Measurements from ENCODE around the gene SARM1. TPM values are rescaled to one million over a fixed set of nuclear protein-coding genes. Genes with fewer than 3 reads are reported as not detected.
A peak's percentile ranks its signal among the peaks of the same experiment; 100 is the strongest.

Gene SARM1
- total and polyA plus RNA-seq, 2 of the 13 experiments (the other 11 are each of a cell fraction or from before 2014, with no cell fraction given) = 0.73 to 0.86 TPM

DNA sequence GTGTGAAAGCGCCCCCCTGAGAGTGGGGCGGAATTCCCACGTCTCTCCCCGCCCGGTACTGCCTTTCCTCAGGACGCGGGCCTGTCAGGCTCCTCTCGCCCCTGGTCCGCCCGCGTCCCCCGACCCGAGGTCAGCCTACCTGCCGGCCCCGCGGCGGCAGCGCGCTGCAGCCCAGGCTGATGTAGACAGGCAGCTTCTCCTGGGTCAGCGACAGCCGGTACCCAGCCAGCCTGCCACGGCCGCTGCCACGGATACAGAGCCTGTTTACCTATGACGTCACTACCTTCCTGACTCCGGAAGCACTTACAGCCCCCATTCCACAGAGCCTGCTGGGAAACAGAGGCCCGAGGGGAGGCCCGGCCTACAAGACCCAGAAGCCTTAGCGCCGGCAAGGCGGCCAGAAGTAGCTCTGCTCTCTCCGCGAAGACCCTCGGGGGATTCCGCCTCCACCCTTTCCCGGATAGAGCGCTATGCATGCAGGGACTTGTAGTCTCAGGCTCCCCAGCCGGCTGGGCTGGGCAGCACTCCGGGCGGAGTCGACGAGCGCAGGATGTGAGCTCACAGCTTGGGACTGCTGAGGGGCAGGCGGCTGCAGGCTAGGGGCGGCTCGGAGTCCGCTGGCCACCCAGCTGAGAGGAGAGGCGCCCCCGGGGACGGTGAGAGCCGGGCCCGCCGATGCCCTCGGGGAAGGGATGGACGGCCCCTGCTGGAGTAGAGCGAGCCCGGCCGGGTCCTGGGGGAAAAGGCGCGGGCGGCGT lies 36.1 kb upstream of the SARM1 start, which contains the start of the genes IFT20 and TNFAIP1 (continued):
- TF ChIP-seq ZNF850 (CRISPR knock-in tag; conservative IDR thresholded peaks at IDR 0.05) (no peak), KDM5B (CRISPR knock-in tag; IDR thresholded peaks at IDR 0.05; ENCODE audit: borderline replicate concordance) (peak; percentile 69; the same call in 1 of the 2 replicates), CC2D1A (CRISPR knock-in tag; IDR thresholded peaks at IDR 0.05) (no peak), TBX3 (IDR thresholded peaks at IDR 0.05; ENCODE audit: borderline replicate concordance) (no peak), RFXAP (CRISPR knock-in tag; IDR thresholded peaks at IDR 0.05; ENCODE audit: borderline replicate concordance) (peak; percentile 89), NFYC (CRISPR knock-in tag; IDR thresholded peaks at IDR 0.05) (peak; percentile 57), AHDC1 (CRISPR knock-in tag; IDR thresholded peaks at IDR 0.05; ENCODE audit: borderline replicate concordance) (peak; percentile 27; the same call in 1 of the 2 replicates), ZNF564 (CRISPR knock-in tag; IDR thresholded peaks at IDR 0.05) (no peak; the same call in 1 of the 2 replicates), KAT7 (CRISPR knock-in tag; IDR thresholded peaks at IDR 0.05; ENCODE audit: borderline replicate concordance) (peak; percentile 68; the same call in 1 of the 2 replicates), PHF21A (CRISPR knock-in tag; IDR thresholded peaks at IDR 0.05) (peak; percentile 69), RXRB (CRISPR knock-in tag; IDR thresholded peaks at IDR 0.05; ENCODE audit: borderline replicate concordance) (peak; percentile 45), SKI (IDR thresholded peaks at IDR 0.05; ENCODE audit: partially characterized antibody) (peak; percentile 13), ZNF230 (CRISPR knock-in tag; IDR thresholded peaks at IDR 0.05) (no peak), MEIS1 (CRISPR knock-in tag; IDR thresholded peaks at IDR 0.05; ENCODE audit: borderline replicate concordance) (peak; percentile 38; the same call in 1 of the 2 replicates), YY1 (IDR thresholded peaks at IDR 0.05; ENCODE audit: insufficient read depth, insufficient replicate concordance, low read depth, low read length) (peak; percentile 82), MYNN (CRISPR knock-in tag; IDR thresholded peaks at IDR 0.05; ENCODE audit: low read depth) (no peak), ZNF225 (CRISPR knock-in tag; IDR thresholded peaks at IDR 0.05) (0 out of 2 replicates have a peak, but pooled peaks have one; percentile 6), HOXA5 (CRISPR knock-in tag; IDR thresholded peaks at IDR 0.05) (no peak), ZNF740 (CRISPR knock-in tag; IDR thresholded peaks at IDR 0.05) (no peak; the same call in 1 of the 2 replicates), NKX3-1 (CRISPR knock-in tag; IDR thresholded peaks at IDR 0.05) (peak; percentile 83)
- TF ChIP-seq, protein P1, sequence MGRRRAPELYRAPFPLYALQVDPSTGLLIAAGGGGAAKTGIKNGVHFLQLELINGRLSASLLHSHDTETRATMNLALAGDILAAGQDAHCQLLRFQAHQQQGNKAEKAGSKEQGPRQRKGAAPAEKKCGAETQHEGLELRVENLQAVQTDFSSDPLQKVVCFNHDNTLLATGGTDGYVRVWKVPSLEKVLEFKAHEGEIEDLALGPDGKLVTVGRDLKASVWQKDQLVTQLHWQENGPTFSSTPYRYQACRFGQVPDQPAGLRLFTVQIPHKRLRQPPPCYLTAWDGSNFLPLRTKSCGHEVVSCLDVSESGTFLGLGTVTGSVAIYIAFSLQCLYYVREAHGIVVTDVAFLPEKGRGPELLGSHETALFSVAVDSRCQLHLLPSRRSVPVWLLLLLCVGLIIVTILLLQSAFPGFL (CRISPR knock-in tag; IDR thresholded peaks at IDR 0.05) = no peak
